NOMO-1 (cell line): ENCODE measurements around the gene CTR9.

Source experiments
- DNase-seq, 2 experiments: peaks; one replicate each; lab custom pipeline; 2025; ENCODE audit not compliant: unreplicated experiment in 2 of 2; lab: John Stamatoyannopoulos, UW

CTR9 gene

GRCh38 chr11:10750838-10751580 is at the start of gene CTR9:
CTR9 (plus strand) TSS chr11:10751246; CDS start chr11:10751413, 167 bp downstream.
- peak; percentile 89 for DNase-seq

GRCh38 chr11:10701982-10702381 is 49.1 kb upstream of the CTR9 start:
- DNase-seq: no peak

DNA sequence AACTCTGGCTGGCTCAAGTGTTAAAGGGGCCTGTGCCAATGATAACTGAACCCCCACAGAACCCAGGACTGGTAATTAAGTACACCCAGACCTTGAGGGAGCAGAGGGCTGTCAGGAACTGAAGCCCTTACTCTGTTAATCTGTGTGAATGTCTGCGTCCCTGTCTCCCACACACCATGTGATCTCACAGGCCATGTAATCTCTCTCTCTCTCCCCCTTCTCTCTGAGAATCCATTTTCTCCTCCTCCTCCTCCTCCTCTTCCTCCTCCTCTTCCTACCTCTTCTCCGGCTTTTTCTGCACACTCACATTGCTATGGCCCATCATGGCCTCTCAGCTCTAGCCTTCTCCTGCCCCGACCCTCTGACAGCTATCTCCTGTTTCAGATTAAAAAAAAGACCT is 42.9 kb upstream of the CTR9 start:
- no peak for DNase-seq

DNA sequence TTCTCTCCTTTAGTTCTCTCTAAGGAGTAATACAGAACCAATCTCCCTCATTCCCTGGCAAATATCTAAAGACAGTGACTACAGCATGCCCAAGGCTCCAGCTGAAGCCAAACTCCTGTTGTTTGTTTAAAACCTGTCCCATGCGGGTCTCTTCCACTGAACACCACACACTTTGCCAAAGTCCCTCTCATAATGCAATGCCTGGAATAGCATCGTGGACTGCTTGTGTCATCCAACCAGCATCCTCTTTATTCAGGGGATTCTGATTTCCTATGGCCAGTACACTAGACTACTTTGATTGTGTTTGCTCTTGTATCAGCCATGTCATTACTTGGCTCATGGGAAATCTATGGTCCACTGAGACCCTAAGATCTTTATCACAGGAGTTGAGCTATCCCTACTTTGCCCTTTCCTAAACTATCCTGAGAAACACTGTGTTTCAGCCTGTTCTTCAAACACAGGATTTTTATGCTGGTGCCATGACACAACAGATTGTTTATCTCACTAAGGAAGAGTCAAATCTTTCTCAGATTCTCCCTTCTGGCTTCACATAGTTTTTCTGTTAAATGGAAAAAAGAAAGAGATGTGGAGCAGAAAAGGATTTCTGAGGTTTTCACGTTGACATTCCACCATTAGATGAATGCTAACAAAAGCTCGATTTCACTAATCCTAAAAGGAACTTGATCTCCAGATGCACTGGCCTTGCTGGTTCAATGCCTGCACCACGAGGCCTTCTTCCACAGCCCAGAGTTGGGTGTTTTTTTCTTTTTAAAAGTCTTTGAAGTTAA is 41.6 kb upstream of the CTR9 start:
- DNase-seq: no peak

DNA sequence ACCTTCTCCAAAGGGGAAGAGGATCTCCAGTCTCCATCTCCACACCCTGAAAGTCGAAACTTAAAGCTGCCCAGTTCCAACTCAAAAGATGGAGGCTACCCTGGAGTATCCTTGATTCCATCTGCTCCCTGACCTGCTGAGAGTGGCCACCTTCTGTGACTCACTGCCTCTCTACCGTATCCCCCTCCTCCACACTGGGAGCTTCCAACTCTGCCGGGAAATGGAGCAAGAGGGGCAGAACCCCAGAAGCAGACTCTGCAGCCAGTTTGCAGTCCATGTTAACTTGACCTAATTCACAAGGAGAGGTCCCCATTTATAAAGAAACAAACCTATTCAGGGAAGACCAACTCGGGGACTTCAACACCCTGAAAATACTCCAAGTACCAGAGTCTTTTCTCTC is 35.5 kb upstream of the CTR9 start:
- DNase-seq: no peak

GRCh38 chr11:10716122-10716521 is 34.9 kb upstream of the CTR9 start:
- no peak for DNase-seq

GRCh38 chr11:10716543-10717259 is 34.3 kb upstream of the CTR9 start:
- DNase-seq: no peak

DNA sequence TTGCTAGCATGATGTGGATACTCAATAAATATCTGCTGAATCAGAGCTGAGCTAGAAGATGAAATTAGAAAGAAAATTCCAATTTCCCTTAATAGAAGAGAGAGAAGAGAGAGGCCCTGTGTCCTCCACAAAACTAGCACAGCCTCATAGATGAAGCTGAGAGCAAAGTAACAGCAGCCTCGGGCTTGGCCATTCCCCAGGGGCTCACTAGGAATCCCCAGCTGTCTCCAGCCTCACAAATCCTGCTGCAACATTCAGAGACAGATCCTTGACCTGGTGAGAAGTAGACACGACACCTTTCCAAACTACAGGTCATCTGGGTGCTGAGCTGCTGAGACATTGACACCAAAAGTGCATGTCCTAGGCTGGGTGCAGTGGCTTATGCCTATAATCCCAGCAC is 31.4 kb upstream of the CTR9 start:
- no peak for DNase-seq

DNA sequence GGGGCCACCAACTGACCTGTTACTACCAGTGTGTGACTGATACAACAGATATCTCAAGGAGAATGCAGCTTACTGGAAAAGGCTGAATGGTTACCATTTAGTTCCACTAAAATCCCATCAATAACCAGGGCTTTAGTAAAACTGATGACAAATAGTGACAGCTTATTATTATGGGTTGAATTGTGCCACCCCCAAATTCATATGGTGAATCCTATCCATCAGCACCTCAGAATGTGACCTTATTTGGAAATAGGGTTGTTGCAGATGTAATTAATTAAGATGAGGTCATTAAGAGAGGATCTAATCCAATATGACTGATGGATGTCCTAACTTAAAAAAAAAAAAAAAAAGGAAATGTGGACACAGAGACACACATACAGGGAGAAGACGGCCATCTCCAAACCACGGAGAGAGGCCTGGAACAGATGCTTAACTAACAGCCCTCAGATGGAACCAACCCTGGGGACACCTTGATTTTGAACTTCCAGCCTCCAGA is 30.1 kb upstream of the CTR9 start:
- no peak for DNase-seq

GRCh38 chr11:10722307-10722706 is 28.7 kb upstream of the CTR9 start:
- no peak for DNase-seq

GRCh38 chr11:10725114-10725906 is 25.7 kb upstream of the CTR9 start:
- DNase-seq: peak; percentile 79 to 95

- no peak for DNase-seq
These were observed 25.2 kb upstream of the CTR9 start for GRCh38 chr11:10725907-10726253.

DNA sequence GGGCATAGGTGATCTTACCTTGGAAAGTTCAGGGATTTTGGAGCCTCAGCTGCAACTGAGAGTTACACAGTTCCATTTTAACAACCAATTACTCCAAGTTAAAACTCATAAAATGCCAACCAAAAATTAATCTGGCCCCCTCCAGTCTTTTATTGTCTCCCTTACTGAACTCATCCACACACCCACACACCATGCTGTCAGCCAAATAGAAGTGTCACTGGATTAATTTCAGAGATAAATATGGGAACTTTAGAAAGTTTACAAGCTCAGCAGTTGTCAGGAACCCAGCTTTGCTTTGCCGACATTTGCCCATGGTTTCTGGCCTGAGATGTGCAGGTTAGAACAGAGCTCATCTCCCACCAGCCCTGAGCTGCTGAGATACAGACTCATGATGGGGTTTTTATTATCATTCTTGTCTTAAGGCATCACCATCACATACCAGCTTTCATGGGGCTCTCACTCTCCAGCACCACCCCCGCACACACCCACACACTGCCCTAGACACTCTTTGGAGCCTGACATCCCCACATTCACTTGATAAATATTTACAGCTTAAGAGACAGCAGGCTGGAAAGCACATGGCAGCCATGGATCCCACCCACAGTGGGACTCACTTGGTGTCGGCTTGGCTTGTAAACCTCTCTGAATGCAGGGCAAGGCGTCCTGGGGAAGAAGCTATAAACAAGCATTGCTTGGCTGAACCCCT is 23.7 kb upstream of the CTR9 start:
- no peak for DNase-seq

GRCh38 chr11:10728154-10728553 is 22.9 kb upstream of the CTR9 start:
- no peak for DNase-seq

- DNase-seq: peak in 1 of 2 experiments; percentile 4
These were observed 22.1 kb upstream of the CTR9 start for GRCh38 chr11:10728789-10729472.

- peak; percentile 17 to 38 for DNase-seq
These were observed 20.9 kb upstream of the CTR9 start for GRCh38 chr11:10730151-10730550.

DNA sequence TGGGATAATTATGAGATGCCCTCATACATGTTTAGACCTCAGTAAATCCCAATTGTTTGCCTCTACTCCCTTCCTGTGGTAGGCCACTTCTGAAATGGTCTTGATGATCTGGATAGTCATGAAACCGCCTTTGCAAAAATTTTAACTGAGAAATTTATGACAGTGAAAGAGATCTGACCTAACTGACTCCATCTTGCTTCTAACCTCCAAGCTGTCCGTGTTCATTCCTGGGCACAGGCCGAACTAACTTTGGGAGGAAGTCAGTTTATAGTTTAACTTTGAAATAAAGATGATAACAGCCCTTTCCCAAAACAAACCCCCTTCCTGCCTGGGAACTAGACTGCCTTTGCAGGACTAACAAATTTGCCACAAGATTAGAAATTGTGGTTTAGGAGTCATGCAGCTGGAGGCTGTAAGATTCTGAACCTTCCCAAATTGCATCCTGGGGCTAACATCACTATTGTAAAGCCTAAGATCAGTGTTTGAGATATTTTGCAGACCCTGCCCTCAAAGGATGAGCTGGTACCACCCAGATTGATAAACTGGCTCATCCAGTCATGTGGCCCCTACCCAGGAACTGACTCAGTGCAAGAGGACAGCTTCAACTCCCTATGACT is 19.9 kb upstream of the CTR9 start:
- DNase-seq: no peak

GRCh38 chr11:10735481-10736475 is 15.3 kb upstream of the CTR9 start:
- peak; percentile 90 to 95 for DNase-seq
